Skeletal muscle tissue (tissue), 4 donors: Measurements from ENCODE around the gene DIS3. TPM values are rescaled to one million over a fixed set of nuclear protein-coding genes. Genes with fewer than 3 reads are reported as not detected.
"Not testable (repeated sequence)": the region's sequence is repeated elsewhere in the genome, so short reads cannot be mapped to it uniquely, and the experiment has no call there.

Experiments
- H3K27ac ChIP-seq: one replicate; pipeline ENCODE4 v1.7.0; 2013; ENCODE audit warnings: mild to moderate bottlenecking, low read depth, low read length, inconsistent platforms
- H3K27me3 ChIP-seq, 3 donors: one replicate each; pipeline ENCODE4 v1.7.0; 2013; ENCODE audit warnings: low read length in 3 of 3; ENCODE audit not compliant: control insufficient read depth in 3 of 3, insufficient read depth in 3 of 3
- H3K36me3 ChIP-seq, 3 donors: one replicate each; pipeline ENCODE4 v1.7.0; 2013; ENCODE audit warnings: low read length in 3 of 3; ENCODE audit not compliant: control insufficient read depth in 3 of 3, insufficient read depth in 3 of 3
- H3K4me1 ChIP-seq, 3 donors: one replicate each; pipeline ENCODE4 v1.7.0; 2013; ENCODE audit warnings: low read length in 3 of 3, mild to moderate bottlenecking in 3 of 3; ENCODE audit not compliant: control insufficient read depth in 3 of 3, insufficient read depth in 3 of 3
- H3K4me3 ChIP-seq, 3 donors: one replicate each; pipeline ENCODE4 v1.7.0; 2013; ENCODE audit warnings: low read length in 3 of 3
- H3K9ac ChIP-seq, 3 donors: one replicate each; pipeline ENCODE4 v1.7.0; 2013; ENCODE audit warnings: low read length in 3 of 3, mild to moderate bottlenecking in 3 of 3, moderate library complexity in 2 of 3, low read depth in 1 of 3
- H3K9me3 ChIP-seq, 3 donors: one replicate each; pipeline ENCODE4 v1.7.0; 2013; ENCODE audit warnings: low read length in 3 of 3; ENCODE audit not compliant: control insufficient read depth in 3 of 3
- total RNA-seq: library from RNA; depleted of rRNA; stranded (reverse); fragments of >200 nt; gene quantifications from one replicate; pipeline ENCODE4 v1.2.3, GENCODE V29; 2014
- donor health status: Osteomylitis.

Gene DIS3
- total RNA-seq, 1 donor from 2014 or later: 13.0 TPM

GRCh38 chr13:72804301-72804700 is 22.6 kb upstream of the DIS3 start:
- H3K4me3 ChIP-seq: no peak overlapping the region
- no peaks in the 10 kb centered on the region for H3K27me3 ChIP-seq
- H3K9me3 ChIP-seq: no peaks in the 10 kb centered on the region
- no peak overlapping the region for H3K27ac ChIP-seq
- H3K36me3 ChIP-seq: peaks cover 0 to 3% (median 0%) of the 10 kb centered on the region in 3 donors
- no peaks in the 10 kb centered on the region for H3K4me1 ChIP-seq
- H3K9ac ChIP-seq: no peak overlapping the region

GRCh38 chr13:72798817-72799216 is 17.1 kb upstream of the DIS3 start:
- Histone ChIP-seq H3K9me3 (no peaks in the 10 kb centered on the region), H3K27me3 (no peaks in the 10 kb centered on the region), H3K27ac (no peak overlapping the region), H3K4me3 (no peak overlapping the region), H3K4me1 (no peaks in the 10 kb centered on the region), H3K9ac (no peak overlapping the region), H3K36me3 (peaks cover 0 to 25% (median 12%) of the 10 kb centered on the region in 3 donors)

- Histone ChIP-seq H3K36me3 (peaks cover 4 to 20% (median 16%) of the 10 kb centered on the region in 3 donors), H3K4me3 (no peak overlapping the region), H3K27me3 (no peaks in the 10 kb centered on the region), H3K9ac (no peak overlapping the region), H3K27ac (no peak overlapping the region), H3K4me1 (peaks cover 0 to 3% (median 0%) of the 10 kb centered on the region in 3 donors), H3K9me3 (no peaks in the 10 kb centered on the region)
Observed at GRCh38 chr13:72792640-72793039, 10.9 kb upstream of the DIS3 start.

DNA sequence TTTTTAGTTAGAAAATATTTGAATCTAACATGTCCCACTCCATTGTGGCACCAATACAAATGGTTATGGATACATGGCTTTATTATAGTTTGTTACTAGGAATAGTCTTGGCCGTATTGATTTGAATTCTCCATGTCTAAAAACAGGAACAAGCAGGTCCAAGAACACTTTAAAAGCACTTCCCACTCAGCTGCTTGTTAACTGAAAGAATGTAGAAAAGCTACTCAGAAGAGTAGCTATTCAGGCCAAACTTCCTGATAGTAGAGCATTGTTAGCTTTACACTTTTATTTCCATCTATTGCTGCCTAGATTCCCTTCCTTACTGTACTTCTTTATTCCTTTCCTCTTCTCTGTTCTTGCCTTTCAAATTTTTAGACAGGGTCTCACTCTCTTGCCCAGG is 7.1 kb upstream of the DIS3 start:
- no peak overlapping the region for H3K4me3 ChIP-seq
- H3K36me3 ChIP-seq: peaks cover 4 to 20% (median 9%) of the 10 kb centered on the region in 3 donors
- no peaks in the 10 kb centered on the region for H3K27me3 ChIP-seq
- no peak overlapping the region for H3K27ac ChIP-seq
- no peak overlapping the region for H3K9ac ChIP-seq
- no peaks in the 10 kb centered on the region for H3K9me3 ChIP-seq
- peaks cover 0 to 3% (median under 1%) of the 10 kb centered on the region in 3 donors for H3K4me1 ChIP-seq

- H3K9me3 ChIP-seq, H3K27me3 ChIP-seq, H3K27ac ChIP-seq, H3K9ac ChIP-seq, H3K4me3 ChIP-seq: not testable (repeated sequence)
- Histone ChIP-seq H3K36me3 (peaks cover 0 to 16% (median 3%) of the 10 kb centered on the region in 3 donors), H3K4me1 (peaks cover 7 to 25% (median 12%) of the 10 kb centered on the region in 3 donors)
Observed at GRCh38 chr13:72784679-72785078, 3.0 kb upstream of the DIS3 start.

DNA sequence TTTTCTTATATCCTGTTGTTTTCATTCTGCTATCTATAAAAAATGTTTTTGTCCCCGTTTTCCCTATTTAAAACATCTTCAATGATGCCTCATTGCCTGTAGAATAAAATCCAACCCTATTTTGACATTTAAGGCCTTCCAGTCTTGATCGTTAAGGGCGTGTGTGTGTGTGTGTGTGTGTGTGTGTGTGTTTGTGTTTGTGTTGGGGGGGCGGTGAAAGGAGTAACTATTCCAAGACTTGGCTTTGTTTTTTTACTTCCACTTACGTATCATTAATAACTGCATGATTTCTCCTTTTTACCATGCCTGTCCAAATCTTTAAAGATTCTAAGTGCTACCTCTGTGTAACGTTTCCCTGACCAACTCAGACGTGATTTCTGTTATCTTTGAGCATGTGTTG is 1.0 kb upstream of the DIS3 start:
- Histone ChIP-seq H3K27me3 (no peaks in the 10 kb centered on the region), H3K4me3 (peak overlapping the region; percentile 77 to 100 (median 100)), H3K27ac (peak overlapping the region; percentile 93), H3K9ac (peak overlapping the region; percentile 95 to 97 (median 96)), H3K4me1 (peaks cover 11 to 25% (median 15%) of the 10 kb centered on the region in 3 donors), H3K36me3 (peaks cover 3 to 19% (median 4%) of the 10 kb centered on the region in 3 donors), H3K9me3 (no peaks in the 10 kb centered on the region)

DNA sequence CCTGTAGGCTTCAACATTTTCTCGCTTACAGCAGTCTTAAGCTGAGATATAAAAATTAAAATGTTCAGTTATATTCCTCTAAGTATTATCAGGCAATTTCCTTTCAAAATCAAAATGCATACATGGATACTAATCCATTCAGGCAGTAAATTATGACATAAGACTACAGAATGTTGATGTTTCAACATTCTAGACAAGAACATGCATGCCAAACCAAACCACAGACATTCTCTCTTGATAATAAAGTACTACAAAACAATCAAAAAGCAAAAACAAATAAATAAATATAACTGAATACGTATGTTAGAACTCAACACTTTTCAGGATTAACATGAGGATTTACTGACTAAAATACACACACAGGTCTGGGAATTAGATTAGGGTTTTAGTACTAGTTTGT is 7.7 kb downstream of the DIS3 start:
- H3K27ac ChIP-seq: no peak overlapping the region
- H3K27me3 ChIP-seq: no peaks in the 10 kb centered on the region
- no peaks in the 10 kb centered on the region for H3K9me3 ChIP-seq
- H3K4me3 ChIP-seq: no peak overlapping the region
- peaks cover 0 to under 1% (median 0%) of the 10 kb centered on the region in 3 donors for H3K4me1 ChIP-seq
- peaks cover 18 to 84% (median 79%) of the 10 kb centered on the region in 3 donors for H3K36me3 ChIP-seq
- H3K9ac ChIP-seq: no peak overlapping the region

GRCh38 chr13:72763411-72763810 is 18.3 kb downstream of the DIS3 start:
- H3K9me3 ChIP-seq: no peaks in the 10 kb centered on the region
- no peaks in the 10 kb centered on the region for H3K4me1 ChIP-seq
- H3K9ac ChIP-seq: no peak overlapping the region
- peaks cover 38 to 94% (median 81%) of the 10 kb centered on the region in 3 donors for H3K36me3 ChIP-seq
- H3K27me3 ChIP-seq: no peaks in the 10 kb centered on the region
- no peak overlapping the region for H3K4me3 ChIP-seq
- H3K27ac ChIP-seq: no peak overlapping the region

DNA sequence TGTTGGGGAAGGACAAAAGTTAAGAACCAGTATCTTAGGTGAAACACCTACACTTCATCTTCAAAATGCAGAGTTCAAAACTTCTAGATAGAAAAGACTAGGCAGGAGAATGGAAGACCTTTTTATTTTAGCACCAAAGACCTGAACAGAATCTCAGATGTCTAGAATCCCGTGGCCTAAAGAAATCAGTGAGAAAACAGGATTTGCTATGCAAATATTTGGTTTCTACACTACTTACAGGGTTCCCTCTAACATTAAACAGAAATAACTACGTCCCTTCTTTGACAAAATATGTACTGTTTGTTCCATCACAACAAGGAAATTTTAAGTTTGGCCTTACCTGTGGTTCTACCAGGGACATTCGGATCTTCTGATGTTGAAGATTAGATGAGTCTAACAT is 21.5 kb downstream of the DIS3 start:
- no peaks in the 10 kb centered on the region for H3K4me1 ChIP-seq
- H3K36me3 ChIP-seq: peaks cover 31 to 81% (median 78%) of the 10 kb centered on the region in 3 donors
- no peak overlapping the region for H3K4me3 ChIP-seq
- no peak overlapping the region for H3K9ac ChIP-seq
- no peak overlapping the region for H3K27ac ChIP-seq
- no peaks in the 10 kb centered on the region for H3K27me3 ChIP-seq
- no peaks in the 10 kb centered on the region for H3K9me3 ChIP-seq

GRCh38 chr13:72757792-72758535 is 23.7 kb downstream of the DIS3 start:
- no peak overlapping the region for H3K4me3 ChIP-seq
- no peaks in the 10 kb centered on the region for H3K4me1 ChIP-seq
- H3K27me3 ChIP-seq: no peaks in the 10 kb centered on the region
- no peak overlapping the region for H3K9ac ChIP-seq
- H3K36me3 ChIP-seq: peaks cover 25 to 71% (median 65%) of the 10 kb centered on the region in 3 donors
- H3K9me3 ChIP-seq: no peaks in the 10 kb centered on the region
- no peak overlapping the region for H3K27ac ChIP-seq
